ENCODE data around the gene CYP24A1. TPM values are rescaled to one million over a fixed set of nuclear protein-coding genes. Genes with fewer than 3 reads are reported as not detected.

CYP24A1 gene
- total and polyA plus RNA-seq, 2 donors (not counting 3 experiments of a cell fraction or from before 2014, with no cell fraction given): not detected

DNA sequence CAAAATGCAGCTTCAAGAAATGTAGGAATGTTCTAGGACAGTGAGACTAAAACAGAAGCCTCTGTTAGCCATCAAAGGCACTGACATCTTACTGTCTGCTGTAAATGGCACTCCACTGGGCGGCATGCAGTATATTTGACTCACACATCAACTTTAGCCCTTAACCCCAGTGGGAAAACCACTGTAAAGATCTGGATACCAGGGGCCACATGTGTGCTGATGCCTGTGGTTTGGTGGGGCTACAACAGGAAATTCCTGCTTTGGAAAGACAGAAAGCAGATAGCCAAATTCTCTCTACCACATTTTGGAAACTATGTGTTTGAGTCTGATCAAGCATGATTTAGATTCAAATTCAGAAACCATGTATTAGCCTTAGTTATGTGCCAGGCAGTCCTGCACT is 38.4 kb upstream of the CYP24A1 start:
- Histone ChIP-seq H3K9me3 (replicated peaks; ENCODE audit: control insufficient read depth, insufficient read depth, low read length) (no peaks in the 10 kb centered on the region), H3K27me3 (ENCODE audit: control insufficient read depth in 2 of 2, insufficient read depth in 2 of 2, low read length in 2 of 2) (no peaks in the 10 kb centered on the region), H3K36me3 (ENCODE audit: control insufficient read depth in 2 of 2, extremely low read depth in 1 of 2, insufficient read depth in 2 of 2, low read length in 2 of 2) (no peaks in the 10 kb centered on the region), H4K20me1 (replicated peaks; ENCODE audit: control insufficient read depth, extremely low read depth, insufficient read depth, low read length) (no peaks in the 10 kb centered on the region), H3K79me2 (ENCODE audit: control insufficient read depth, insufficient read depth, low read length) (peaks cover 53% of the 10 kb centered on the region), H3K9ac (replicated peaks; ENCODE audit: extremely low read depth, insufficient read depth, low read length) (no peak overlapping the region), H3K9me1 (replicated peaks; ENCODE audit: control insufficient read depth, extremely low read depth, insufficient read depth, low read length) (no peaks in the 10 kb centered on the region), H2AFZ (ENCODE audit: low read depth, low read length) (no peak overlapping the region), H3K4me2 (ENCODE audit: insufficient read depth, low read length) (no peak overlapping the region), H3K27ac (ENCODE audit: insufficient read depth, low read depth, low read length) (no peak overlapping the region), H3K4me1 (ENCODE audit: control insufficient read depth, extremely low read depth, insufficient read depth, low read length) (peaks cover 9% of the 10 kb centered on the region), H3K4me3 (replicated peaks in 1 of 3; ENCODE audit: insufficient read depth in 1 of 3, low read depth in 1 of 3, low read length in 3 of 3) (no peak overlapping the region)
- DNase-seq (ENCODE audit: low read depth, low spot score) (no peak), FAIRE-seq (no peak)
- TF ChIP-seq FOS (IDR thresholded peaks at IDR 0.05; ENCODE audit: borderline replicate concordance, insufficient read depth, low read length) (no peak), MYC (IDR thresholded peaks at IDR 0.05; ENCODE audit: low read depth, low read length) (no peak), POLR2AphosphoS5 (IDR thresholded peaks at IDR 0.05; ENCODE audit: insufficient read depth, low read depth, low read length) (no peak), POLR2A (IDR thresholded peaks at IDR 0.05; ENCODE audit: low read depth, low read length) (no peak), JUN (IDR thresholded peaks at IDR 0.05; ENCODE audit: borderline replicate concordance, insufficient read depth, insufficient read length, low read depth) (no peak), GATA2 (IDR thresholded peaks at IDR 0.05; ENCODE audit: insufficient read depth, insufficient read length, low read depth, low read length) (no peak), EZH2 (IDR thresholded peaks at IDR 0.05; ENCODE audit: borderline replicate concordance, low read depth, low read length, severe bottlenecking) (no peak)
- TF ChIP-seq, protein P1, sequence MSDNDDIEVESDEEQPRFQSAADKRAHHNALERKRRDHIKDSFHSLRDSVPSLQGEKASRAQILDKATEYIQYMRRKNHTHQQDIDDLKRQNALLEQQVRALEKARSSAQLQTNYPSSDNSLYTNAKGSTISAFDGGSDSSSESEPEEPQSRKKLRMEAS (IDR thresholded peaks at IDR 0.05; ENCODE audit: insufficient read depth, insufficient read length): no peak
- TF ChIP-seq, protein P2, sequence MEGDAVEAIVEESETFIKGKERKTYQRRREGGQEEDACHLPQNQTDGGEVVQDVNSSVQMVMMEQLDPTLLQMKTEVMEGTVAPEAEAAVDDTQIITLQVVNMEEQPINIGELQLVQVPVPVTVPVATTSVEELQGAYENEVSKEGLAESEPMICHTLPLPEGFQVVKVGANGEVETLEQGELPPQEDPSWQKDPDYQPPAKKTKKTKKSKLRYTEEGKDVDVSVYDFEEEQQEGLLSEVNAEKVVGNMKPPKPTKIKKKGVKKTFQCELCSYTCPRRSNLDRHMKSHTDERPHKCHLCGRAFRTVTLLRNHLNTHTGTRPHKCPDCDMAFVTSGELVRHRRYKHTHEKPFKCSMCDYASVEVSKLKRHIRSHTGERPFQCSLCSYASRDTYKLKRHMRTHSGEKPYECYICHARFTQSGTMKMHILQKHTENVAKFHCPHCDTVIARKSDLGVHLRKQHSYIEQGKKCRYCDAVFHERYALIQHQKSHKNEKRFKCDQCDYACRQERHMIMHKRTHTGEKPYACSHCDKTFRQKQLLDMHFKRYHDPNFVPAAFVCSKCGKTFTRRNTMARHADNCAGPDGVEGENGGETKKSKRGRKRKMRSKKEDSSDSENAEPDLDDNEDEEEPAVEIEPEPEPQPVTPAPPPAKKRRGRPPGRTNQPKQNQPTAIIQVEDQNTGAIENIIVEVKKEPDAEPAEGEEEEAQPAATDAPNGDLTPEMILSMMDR (IDR thresholded peaks at IDR 0.05; ENCODE audit: extremely low read depth in 1 of 2, insufficient read depth in 1 of 2, low read depth in 1 of 2, low read length in 2 of 2): no peak
- ChIA-PET CTCF (no interaction called here), POLR2A (no interaction called here)
- intact Hi-C loops (cut with micrococcal nuclease): loop anchor here (10.0 kb wide), 1 partner anchor 1717 kb away; no protein-coding TSS in a partner anchor
- no TSS peak for BruUV-seq (replicated peaks)
- dilution Hi-C loops (cut with MboI; ENCODE audit: extremely low pct_ligation_motif_present, low sequenced_read_pairs): no loop called here
